ENCODE measurements around the gene SUSD5.

GRCh38 chr3:33153782-33154181 lies 64.8 kb downstream of the SUSD5 start:
- TF ChIP-seq CTCF (IDR thresholded peaks at IDR 0.05) (no peak), EP300 (IDR thresholded peaks at IDR 0.05) (no peak)

Data from gastroesophageal sphincter (tissue), 3 donors.